Activated naive CD4-positive, alpha-beta T cell (primary cell): Measurements from ENCODE around the gene EDC3.
A peak's percentile ranks its signal among the peaks of the same experiment; 100 is the strongest.
"Not testable (repeated sequence)": the region's sequence is repeated elsewhere in the genome, so short reads cannot be mapped to it uniquely, and the experiment has no call there.

Experiments
- DNase-seq, 4 experiments: peaks; one replicate each; lab custom pipeline; 2025; lab: John Stamatoyannopoulos, UW

Gene EDC3

GRCh38 chr15:74609938-74610301 is 85.9 kb downstream of the EDC3 start:
- no peak for DNase-seq

GRCh38 chr15:74608786-74609185 is 87.0 kb downstream of the EDC3 start:
- DNase-seq, result no peak

DNA sequence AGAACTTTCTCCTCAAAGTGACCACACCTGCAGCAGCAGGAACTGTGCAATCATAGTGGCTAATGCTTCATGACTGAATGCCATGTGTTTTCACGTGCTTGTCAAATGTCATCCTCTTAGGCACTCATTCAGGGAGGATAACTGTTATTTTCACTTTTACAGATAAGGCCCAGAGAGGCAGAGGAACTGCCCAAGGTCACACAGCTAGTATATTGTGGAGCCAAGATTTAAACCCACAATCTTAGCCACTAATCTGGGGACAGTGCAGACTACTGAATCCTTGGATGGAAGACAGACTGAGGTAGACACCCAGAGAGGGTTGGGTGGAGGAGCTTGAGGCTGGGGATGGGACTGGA is 90.1 kb downstream of the EDC3 start:
- no peak for DNase-seq

DNA sequence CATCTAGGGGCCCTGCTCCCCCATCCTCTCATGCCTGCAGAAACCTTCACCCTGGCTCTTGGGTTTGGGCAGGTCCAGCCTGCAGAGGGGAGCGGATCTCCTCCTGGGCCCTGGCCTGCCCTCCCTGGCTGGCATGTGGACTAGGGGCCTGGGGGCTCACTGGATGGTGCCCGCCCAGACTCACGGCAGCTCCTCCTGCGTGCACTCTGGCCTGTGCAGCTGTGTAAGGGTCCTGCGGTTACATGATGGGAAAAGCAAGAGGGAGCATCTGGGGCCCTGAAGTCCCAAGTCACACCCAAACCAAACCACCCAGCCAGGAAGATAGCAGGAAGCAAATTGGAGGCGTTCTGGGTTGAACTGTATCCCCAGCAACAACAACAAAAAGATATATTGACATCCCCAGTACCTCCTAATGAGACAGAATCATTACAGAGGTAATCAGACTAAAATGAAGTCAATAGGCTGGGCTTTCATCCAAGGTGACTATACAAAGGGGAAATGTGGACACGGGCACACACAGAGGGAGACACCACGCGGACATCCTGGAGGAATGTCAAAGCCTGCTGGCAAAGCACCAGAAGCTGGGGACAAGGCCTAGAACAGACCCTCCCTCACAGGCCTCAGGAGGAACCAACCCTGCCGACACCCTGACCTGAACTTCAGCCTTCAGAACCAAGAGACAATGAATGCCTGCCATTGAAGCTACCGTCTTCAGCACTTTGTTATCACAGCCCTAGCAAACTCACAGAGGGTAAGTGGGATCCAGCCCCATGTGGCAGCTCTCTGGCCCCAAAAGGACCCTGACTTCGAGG is 90.6 kb downstream of the EDC3 start:
- no peak for DNase-seq

GRCh38 chr15:74603789-74604705 is 91.8 kb downstream of the EDC3 start:
- no peak for DNase-seq

- DNase-seq, result no peak
Observed at GRCh38 chr15:74603026-74603788, 92.6 kb downstream of the EDC3 start.

- DNase-seq, result no peak
Observed at GRCh38 chr15:74599156-74599555, 96.7 kb downstream of the EDC3 start.

DNA sequence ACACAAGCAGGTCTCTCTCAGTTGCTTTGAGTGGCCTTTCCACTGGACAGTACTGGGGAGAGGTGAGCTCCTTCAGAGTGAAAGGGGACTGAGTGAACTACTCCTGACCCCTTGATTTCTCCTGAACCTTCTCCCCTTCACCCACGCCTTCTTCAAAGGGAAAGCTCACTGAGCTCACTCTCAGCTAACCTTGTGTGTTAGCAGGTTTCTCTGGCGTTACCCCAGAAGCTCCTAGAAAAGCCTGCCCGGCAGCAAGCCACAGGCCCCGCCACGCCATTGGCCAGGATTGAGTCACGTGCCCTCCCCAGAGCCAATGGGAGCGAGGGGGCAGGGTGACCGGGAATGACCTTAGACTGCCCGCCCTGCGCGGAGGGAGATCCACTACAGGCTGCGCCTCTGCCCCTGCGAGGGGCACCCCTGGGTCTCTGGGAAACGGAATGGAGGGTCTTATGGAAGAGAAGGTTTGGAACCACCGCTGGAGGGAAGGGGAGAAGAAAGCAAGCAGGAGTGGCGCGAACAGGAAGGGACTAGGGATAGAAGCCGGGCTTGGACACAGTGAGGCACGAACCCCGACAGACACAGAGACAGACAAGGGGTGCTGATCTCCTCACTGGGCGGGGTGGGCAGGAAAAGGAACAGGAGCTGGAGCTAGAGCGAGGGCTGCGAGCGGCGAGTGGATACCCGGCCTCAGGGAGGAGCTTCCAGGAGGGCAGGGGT is 97.5 kb downstream of the EDC3 start:
- DNase-seq, result peak; percentile 51 to 79 (median 68)

GRCh38 chr15:74597146-74597705 is 98.6 kb downstream of the EDC3 start:
- DNase-seq, result not testable (repeated sequence)

DNA sequence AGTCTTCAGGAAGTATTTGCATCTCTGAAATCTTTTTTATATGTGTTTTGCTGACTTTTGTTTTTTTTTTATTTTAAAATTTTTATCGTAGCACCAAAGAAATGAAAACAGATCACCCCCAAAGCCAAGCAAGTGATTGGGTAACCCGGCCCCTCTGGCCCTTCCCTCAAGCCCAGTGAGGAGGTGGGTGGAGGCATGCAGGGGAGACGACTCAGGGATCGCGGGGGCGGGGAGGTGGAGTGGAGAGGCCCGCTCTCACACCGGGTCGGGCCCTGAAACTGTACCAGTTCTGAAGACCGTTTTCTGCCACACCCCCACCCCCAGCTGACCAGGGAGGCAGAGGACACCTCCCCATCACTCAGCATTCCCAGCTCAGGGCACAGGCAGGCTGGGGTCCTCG is 99.1 kb downstream of the EDC3 start:
- not testable (repeated sequence) for DNase-seq

- DNase-seq, result no peak
Observed at GRCh38 chr15:74595271-74595670, 100.6 kb downstream of the EDC3 start.

- DNase-seq, result no peak
Observed at GRCh38 chr15:74594455-74594854, 101.4 kb downstream of the EDC3 start.

DNA sequence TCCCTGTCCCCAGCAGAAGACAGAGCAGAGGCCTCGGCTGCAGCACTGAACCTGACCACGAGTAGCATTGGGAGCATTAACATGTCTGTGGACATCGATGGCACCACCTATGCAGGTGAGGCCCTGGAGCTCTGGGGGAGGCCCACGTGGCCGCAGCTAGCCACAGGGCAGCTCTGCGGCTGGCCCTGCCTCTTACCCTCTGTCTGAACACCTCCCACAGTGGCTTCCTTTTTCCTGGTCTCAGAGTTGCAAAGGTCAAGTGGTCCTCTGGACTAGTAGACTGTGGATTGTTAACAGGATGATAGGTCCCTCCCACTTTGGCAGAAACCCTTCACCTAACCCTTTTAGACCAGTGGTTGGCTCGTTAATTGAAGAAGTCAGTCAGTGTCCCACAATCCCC is 102.7 kb downstream of the EDC3 start:
- DNase-seq, result no peak

DNA sequence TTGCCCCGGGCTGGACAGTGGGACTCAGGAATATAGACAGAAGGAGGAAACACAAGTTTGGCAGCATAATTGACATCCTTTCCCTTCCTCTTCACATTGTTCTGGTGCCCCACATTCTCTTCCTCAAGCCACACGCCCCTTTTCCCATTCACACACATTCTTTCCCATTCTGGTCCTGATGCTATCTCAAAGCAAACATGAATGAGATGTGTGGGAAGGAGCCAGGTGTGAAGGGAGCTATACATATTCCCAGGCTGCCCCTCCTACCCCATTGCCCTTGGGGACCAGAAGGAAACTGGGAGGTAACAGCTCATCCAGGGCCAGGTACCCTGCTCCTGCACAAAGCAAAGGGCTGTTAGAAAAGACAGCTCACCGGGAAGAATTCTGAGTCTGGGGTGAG is 103.6 kb downstream of the EDC3 start:
- no peak for DNase-seq

GRCh38 chr15:74589826-74590225 is 106.0 kb downstream of the EDC3 start:
- no peak for DNase-seq

DNA sequence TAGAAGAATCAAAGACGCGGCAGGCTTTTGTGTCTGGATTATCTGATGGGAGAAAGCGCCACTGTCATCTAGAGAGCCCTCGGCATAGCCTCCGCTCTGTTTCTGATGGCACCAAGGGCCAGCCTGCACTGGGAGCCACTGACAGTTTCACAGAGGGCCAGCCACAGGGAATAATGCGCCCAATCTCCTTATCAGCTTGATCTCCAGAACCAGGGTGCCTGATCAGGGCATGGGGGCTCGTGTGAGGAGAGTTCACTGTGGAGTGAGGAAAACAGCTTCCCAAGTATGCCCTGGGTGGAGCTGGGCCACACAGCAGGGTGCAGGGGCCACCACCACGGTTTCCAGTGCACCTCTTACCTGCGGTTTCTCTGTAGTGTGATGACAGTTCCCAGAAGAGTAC is 110.0 kb downstream of the EDC3 start:
- no peak for DNase-seq

DNA sequence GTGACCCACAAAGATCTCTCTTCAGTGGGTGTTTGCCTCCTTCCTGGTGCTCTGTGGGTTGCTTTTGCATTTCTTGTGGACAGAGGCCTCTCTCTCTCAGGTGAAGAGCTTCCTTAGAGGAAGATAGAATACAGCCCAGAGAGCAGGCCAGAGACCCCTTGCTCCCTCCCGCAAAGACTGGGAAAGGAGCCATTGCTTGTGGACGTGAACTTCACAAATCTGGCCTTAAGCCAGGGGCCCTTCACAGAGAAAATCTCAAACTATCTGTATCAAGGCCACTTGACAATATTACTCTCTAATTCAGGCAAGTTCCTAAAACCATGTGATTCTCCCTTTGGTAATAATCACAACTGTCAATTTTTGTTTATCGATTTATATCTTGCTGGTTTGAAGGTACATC is 110.6 kb downstream of the EDC3 start:
- no peak for DNase-seq

- DNase-seq, result no peak
Observed at GRCh38 chr15:74584779-74585178, 111.0 kb downstream of the EDC3 start.

- DNase-seq, result no peak
Observed at GRCh38 chr15:74584204-74584603, 111.6 kb downstream of the EDC3 start.
